Lung microvascular endothelial cell (primary cell): ENCODE results near the gene SLC29A3. TPM values are rescaled to one million over a fixed set of nuclear protein-coding genes. Genes with fewer than 3 reads are reported as not detected.
"Not testable (repeated sequence)": the region's sequence is repeated elsewhere in the genome, so short reads cannot be mapped to it uniquely, and the experiment has no call there.

Experiments
- DNase-seq, 2 donors: peaks; one replicate each; pipeline versions ENCODE4 v3.0.0 to v3.0.0-alpha.2; 2010; ENCODE audit warnings: low read depth in 2 of 2
- total RNA-seq: library from RNA; depleted of rRNA; stranded (reverse); fragments of >200 nt; gene quantifications from 2 replicates; pipeline ENCODE4 v1.2.1, GENCODE V29; 2014

Gene SLC29A3
- total RNA-seq: 1.3 and 2.6 TPM in 2 replicates

DNA sequence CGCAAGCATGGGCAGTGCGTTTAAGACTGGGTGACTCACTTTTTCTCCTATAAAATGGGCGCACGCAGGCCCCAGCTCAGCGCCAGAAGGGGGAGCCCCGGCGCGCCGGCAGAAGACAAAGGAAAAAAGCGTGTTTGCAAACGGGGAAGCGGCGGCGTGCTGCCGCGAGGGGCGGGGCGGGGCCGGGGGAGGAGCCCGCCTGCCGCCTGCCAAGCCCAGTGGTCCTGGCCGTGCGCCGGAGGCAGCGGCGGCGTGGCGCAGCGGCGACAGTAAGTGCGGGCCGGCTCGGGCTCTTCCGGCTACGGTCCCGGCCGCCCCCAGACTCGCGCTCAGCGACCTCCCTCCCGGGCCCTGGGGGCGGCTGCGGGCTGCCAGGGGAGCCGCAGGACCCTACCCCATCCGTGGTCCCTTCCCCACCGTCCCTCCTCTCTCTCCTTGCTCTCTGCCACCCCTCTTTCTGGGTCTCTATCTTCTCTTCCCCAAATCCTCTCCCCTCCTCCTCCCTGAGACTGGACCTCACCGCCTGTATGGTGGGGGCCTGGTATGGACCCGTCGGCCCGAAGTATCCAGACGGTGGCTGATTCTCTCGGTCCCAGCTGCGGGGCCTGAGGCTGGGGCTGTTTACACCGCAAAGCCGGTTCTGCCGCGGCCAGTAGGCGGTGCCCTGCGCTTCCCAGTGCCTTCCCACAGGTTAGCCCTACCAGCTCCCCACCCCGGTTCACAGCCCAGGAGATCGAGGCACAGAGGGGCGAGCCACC lies at the start of gene SLC29A3:
Gene SLC29A3 (plus strand): TSS at position 218 of the 758 bp plus-strand sequence. CDS start 51 bp downstream, at position 269.
- peak; percentile 86 to 92 for DNase-seq

- DNase-seq: no peak
These were observed 49.5 kb upstream of the SLC29A3 start for GRCh38 chr10:71269301-71270288.

DNA sequence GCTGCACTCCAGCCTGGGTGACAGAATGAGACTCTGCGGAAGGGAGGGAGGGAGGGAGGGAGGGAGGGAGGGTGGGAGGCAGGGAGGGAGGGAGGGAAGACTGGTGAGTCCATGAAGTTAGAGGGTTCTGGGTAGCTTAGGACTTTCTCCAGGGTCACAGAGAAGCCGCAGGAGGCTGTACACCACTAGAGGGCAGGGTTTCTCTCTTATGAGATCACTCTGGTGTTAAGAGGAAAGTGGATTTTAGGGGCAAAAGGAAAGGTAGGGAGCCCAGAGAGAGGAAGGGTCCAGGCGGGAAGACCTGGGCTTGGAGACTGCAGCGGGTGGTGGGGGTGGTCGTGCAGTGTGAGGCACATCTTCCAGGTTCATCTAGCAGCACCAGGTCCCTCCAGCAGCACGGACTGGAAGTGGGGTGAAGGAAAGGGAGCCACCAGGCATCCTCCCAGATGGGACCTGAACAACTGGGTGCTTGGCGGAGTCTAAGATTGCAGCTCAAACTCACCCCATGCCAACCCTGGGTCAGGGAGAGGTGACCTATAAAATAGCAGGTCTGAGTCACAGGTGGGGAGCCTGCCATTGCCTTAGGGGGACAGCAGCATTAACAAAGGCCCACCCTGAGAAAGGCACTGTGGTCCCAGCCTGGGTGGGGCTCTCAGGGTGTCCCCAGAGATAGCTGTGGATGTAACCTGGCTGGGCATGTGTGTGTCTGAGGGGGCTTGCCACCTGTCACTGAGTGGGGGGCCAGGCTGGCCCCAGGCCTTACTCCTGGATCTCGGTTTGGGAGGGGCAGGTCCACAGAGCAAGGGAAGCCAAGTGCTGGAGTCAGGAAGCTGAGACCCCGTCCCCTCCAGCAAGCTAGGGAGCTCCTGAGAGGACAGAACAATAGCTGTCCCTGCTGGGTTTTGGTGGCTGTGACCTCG lies 48.5 kb upstream of the SLC29A3 start:
- peak; percentile 79 to 80 for DNase-seq

- DNase-seq: peak; percentile 77 to 90
These were observed 47.4 kb upstream of the SLC29A3 start for GRCh38 chr10:71271662-71272055.

DNA sequence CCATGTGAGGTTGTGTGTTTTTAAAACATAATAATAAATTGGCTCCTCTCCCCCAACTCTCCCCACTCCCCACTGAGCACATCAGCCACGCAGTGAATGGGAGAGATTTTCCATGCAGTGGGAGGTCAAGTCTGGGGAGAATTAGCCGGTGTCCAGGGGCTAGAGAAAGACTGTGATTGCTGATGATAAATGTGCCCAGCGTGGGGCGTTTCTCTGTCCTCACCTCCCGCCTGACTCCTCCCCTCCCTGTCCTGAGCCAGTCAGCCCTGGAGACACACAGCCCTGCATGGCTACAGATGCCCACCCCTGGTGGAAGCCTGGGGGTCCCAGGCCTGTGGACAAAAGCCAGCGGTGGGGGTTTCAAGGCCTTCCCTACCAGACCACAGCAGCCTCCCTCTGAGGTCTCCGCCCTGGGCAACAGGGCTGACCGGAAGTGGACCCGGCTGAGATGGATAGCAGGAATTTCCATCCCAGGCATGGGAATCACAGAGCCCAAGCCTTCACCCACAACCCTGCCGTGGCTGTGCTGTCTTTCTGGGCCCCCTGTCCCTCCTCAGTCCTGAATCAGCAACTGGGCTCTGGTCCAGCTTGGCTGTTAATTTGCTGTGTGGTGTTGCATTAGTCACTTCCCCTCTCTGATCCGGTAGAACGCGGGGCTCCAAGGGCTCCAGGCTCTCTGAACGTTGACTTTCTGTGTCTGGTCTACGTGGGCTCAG lies 46.8 kb upstream of the SLC29A3 start:
- DNase-seq: peak; percentile 83 to 95

DNA sequence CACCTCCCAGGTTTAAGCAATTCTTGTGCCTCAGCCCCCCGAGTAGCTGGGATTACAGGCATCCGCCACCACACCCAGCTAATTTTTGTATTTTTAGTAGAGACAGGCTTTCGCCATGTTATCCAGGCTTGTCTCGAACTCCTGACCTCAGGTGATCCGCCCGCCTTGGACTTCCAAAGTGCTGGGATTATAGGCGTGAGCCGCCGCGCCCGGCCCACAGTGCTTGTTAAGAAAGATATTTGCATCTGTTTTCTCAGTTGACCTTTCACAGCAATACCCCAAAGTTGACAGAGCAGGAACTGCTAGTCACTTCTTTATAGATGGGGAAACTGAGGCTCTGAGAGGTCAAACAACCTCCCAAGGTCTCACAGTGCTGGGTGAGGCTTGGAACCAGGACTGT lies 46.1 kb upstream of the SLC29A3 start:
- not testable (repeated sequence) for DNase-seq

GRCh38 chr10:71273506-71273905 lies 45.6 kb upstream of the SLC29A3 start:
- no peak for DNase-seq

GRCh38 chr10:71274901-71275796 lies 43.9 kb upstream of the SLC29A3 start:
- peak in 1 of 2 donors; percentile 68 for DNase-seq

DNA sequence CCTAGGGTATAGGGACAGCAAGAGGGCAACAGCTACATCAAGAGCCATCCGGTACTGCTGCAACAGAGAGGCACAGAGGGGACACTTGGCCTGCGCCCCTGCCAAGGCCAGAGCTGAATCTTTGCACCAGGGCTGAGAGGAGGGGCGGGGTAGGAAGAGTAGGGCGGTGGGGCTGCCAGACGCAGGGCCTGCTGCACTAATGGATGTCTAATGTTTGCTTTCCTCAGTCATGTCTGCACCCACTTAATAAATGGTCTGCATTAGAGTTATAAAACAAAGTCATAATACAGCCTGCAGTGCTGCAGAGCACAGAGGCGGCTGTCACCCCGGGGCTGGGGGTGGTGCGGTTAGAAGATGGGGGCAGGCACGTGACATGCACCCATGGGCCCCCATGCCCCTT lies 42.2 kb upstream of the SLC29A3 start:
- DNase-seq: no peak

- peak in 1 of 2 donors; percentile 25 for DNase-seq
These were observed 41.0 kb upstream of the SLC29A3 start for GRCh38 chr10:71277914-71278665.

DNA sequence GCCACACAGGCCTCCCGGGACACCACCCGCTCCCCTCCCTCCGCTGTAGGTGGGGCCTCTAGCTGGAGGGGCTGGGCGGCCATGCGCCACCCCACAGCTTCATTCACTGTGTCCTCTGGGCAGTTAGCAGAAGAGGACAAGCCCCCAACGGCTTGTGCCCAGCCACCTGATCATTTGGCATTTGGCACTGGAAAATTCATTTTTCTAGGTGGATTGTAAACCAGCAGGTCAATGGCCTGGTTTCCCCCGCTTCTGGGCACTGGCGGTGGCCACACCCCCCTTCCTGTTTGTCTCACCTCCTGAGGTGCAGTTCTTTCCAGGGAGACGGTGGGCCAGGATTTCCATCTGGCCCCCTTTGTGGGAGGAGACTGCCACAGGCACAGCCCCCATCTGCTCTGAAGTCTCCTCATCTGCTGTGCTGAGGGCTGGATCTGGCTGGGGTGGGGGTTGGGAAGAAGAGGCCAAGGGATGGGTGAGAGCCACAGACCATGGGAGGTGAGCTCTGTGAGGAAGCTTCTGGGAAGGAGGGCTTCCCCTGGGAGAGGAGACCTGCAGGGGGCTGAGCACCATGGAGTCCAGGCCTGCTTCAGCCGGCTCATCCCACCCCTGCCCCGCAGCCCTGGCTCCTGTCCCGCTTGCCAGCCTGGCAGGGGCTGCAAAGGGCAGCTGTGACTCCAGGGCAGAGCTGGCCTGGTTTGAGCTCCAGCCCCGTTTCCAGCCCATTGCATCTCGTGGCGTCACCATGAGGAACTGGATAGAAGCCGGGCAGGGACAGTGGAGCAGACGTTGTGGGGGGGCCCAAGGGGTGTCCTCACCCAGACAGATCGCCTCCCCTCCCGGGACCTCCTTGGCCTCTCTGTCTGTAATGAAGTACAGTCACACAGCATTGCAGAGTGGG lies 40.1 kb upstream of the SLC29A3 start:
- DNase-seq: peak in 1 of 2 donors; percentile 88

- DNase-seq: peak in 1 of 2 donors; percentile 26
These were observed 39.4 kb upstream of the SLC29A3 start for GRCh38 chr10:71279590-71280170.

- DNase-seq: peak in 1 of 2 donors; percentile 70
These were observed 38.8 kb upstream of the SLC29A3 start for GRCh38 chr10:71280216-71280615.

GRCh38 chr10:71280825-71281224 lies 38.2 kb upstream of the SLC29A3 start:
- DNase-seq: no peak

DNA sequence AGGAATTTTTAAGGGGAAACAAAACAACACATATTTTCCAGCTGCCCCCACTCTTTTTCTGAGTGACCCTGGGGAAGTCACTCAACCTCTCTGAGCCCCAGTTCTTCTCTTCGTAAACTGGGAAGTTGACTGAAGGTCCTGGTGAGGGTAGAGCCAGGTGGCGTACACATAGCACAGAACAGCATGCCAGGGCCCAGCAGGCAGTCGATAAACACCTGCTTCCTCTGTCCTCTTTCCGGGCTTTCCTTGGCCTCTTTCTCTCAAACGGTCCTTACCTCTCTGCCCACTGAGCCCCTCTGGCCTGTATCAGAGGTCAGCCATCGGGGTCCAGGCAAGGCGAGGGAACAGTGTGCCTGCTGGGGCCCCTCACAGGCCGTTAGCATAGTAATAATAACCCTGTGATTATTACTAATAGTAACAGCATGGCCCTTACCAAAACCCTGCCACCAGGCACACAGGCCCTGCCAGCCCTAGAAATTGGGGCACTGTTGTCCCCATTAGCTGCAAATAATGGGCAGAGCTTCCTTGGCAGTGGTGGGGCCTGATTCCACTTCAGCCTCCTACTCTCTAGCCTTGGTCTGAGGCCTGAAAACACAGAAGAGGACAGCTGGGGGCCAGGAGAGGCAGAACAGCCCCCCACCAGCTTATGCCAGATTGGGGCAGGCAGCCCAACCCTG lies 37.3 kb upstream of the SLC29A3 start:
- no peak for DNase-seq

DNA sequence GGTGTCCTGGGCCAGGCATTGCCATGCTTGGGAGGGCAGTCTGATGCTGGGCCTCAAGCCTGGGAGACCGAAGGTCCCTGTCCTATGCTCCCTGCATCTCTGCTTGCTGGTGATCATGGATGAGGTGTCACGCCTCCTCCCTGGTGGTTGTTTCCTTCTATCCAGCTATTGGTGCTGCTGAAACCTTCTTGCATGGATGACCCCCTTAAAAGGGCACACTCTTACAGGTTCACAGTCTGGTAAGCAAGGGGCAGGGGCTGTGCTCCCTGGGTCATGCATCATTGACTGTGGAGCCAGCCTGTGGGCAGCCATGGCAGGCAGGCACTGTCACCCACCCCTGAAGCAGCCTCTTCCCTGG lies 36.8 kb upstream of the SLC29A3 start:
- no peak for DNase-seq

- no peak for DNase-seq
These were observed 35.6 kb upstream of the SLC29A3 start for GRCh38 chr10:71283410-71283809.
